CD4-positive, alpha-beta T cell (primary cell): ENCODE measurements around the gene FAM9A. TPM values are rescaled to one million over a fixed set of nuclear protein-coding genes. Genes with fewer than 3 reads are reported as not detected.
"Not testable (repeated sequence)": the region's sequence is repeated elsewhere in the genome, so short reads cannot be mapped to it uniquely, and the experiment has no call there.

ENCODE experiments used
- ATAC-seq: fragments of 200-7000 bp; cut with Tn5 transposase; one replicate; pipeline ENCODE4 v1.10.0; 2022; ENCODE audit warnings: mild to moderate bottlenecking; ENCODE audit not compliant: poor library complexity
- CTCF ChIA-PET: fragments of 350-600 bp; sonication (Branson Sonifier 250); formaldehyde crosslinking; loops from one replicate; lab custom pipeline; 2021; ENCODE audit warnings: antibody characterized with exemption, inconsistent platforms; lab: Charles Lee
- POLR2A ChIA-PET: fragments of 350-600 bp; sonication (Branson Sonifier 250); formaldehyde crosslinking; loops from one replicate; lab custom pipeline; 2021; ENCODE audit warnings: antibody characterized with exemption, inconsistent platforms; lab: Charles Lee
- DNase-seq, 14 experiments: peaks; one replicate each; pipeline ENCODE4 v3.0.0-alpha.2; 2013 to 2020; ENCODE audit warnings: mixed read lengths in 2 of 14
- H3K27ac ChIP-seq, 2 donors: one replicate each; pipeline versions ENCODE4 v1.5.1 to v1.7.0; 2013; ENCODE audit warnings: low read length in 2 of 2, low read depth in 1 of 2, mild to moderate bottlenecking in 1 of 2
- H3K27me3 ChIP-seq, 2 experiments: 1 replicate in 1 of 2; 2 replicates in 1 of 2; pipeline versions ENCODE4 v1.6.1 to v1.7.0; 2013; ENCODE audit warnings: low read length in 2 of 2, control low read depth in 1 of 2, mild to moderate bottlenecking in 1 of 2, moderate library complexity in 1 of 2; ENCODE audit not compliant: insufficient read depth in 2 of 2, control insufficient read depth in 1 of 2
- H3K36me3 ChIP-seq: one replicate; pipeline ENCODE4 v1.6.1; 2013; ENCODE audit warnings: low read length, control low read depth; ENCODE audit not compliant: insufficient read depth
- H3K4me1 ChIP-seq: one replicate; pipeline ENCODE4 v1.6.1; 2013; ENCODE audit warnings: low read length, control low read depth; ENCODE audit not compliant: insufficient read depth
- H3K4me3 ChIP-seq: one replicate; pipeline ENCODE4 v1.5.1; 2013; ENCODE audit warnings: mild to moderate bottlenecking, low read length, moderate library complexity
- H3K9me3 ChIP-seq, 2 experiments: 1 replicate in 1 of 2; 2 replicates in 1 of 2; pipeline versions ENCODE4 v1.6.1 to v1.7.0; 2013; ENCODE audit warnings: low read length in 2 of 2, mild to moderate bottlenecking in 2 of 2, control low read depth in 1 of 2, moderate library complexity in 1 of 2; ENCODE audit not compliant: control insufficient read depth in 1 of 2, insufficient read depth in 1 of 2
- H3K27ac Mint-ChIP-seq: one replicate; pipeline ENCODE4 v1.8.0; 2020; ENCODE audit warnings: mixed read lengths
- H3K27me3 Mint-ChIP-seq: one replicate; pipeline ENCODE4 v1.8.0; 2021; ENCODE audit warnings: mixed read lengths
- H3K36me3 Mint-ChIP-seq: one replicate; pipeline ENCODE4 v1.8.0; 2021; ENCODE audit warnings: low read depth, mixed read lengths
- H3K4me1 Mint-ChIP-seq: one replicate; pipeline ENCODE4 v1.8.0; 2021; ENCODE audit warnings: low read depth, mixed read lengths
- H3K4me3 Mint-ChIP-seq: one replicate; pipeline ENCODE4 v1.8.0; 2020; ENCODE audit warnings: mild to moderate bottlenecking, mixed read lengths
- H3K9me3 Mint-ChIP-seq: one replicate; pipeline ENCODE4 v1.8.0; 2020; ENCODE audit warnings: mixed read lengths
- CTCF ChIP-seq: fragments of 200-600 bp; IDR thresholded peaks from one replicate; pipeline ENCODE4 v1.8.0; 2022; ENCODE audit warnings: antibody characterized with exemption, mild to moderate bottlenecking
- intact Hi-C, 2 experiments: fragments of 100-400 bp; cut with DNase I in 1 of 2; cut with micrococcal nuclease in 1 of 2; formaldehyde crosslinking; loops; one replicate each; pipeline versions ENCODE4 v1.15.1 to v1.9.0; 2023 to 2025; cut with DNase I, micrococcal nuclease
- total RNA-seq, 174 experiments: library from RNA in 2 of 174; stranded (reverse) in 2 of 174; gene quantifications; one replicate each; pipeline ENCODE4 v1.2.3 and lab custom pipeline; 2021 to 2026

Gene FAM9A
- total RNA-seq, 2 experiments from 2014 or later: not detected

- H3K27me3 Mint-ChIP-seq: no peaks in the 10 kb centered on the region
- no peaks in the 10 kb centered on the region for H3K4me1 Mint-ChIP-seq
- ChIA-PET POLR2A (no interaction called here), CTCF (interaction anchor here (0.5 to 1.1 kb wide), 6 partner anchors 8 to 1096 kb away, joined by 3 to 4 read pairs (median 3); no protein-coding TSS in a partner anchor)
- H3K4me1 ChIP-seq: peaks cover 4% of the 10 kb centered on the region
- DNase-seq: peak in 11 of 14 experiments; percentile 6 to 63 (median 23)
- no peaks in the 10 kb centered on the region for H3K27me3 ChIP-seq
- intact Hi-C loops: no loop called here
- H3K4me3 ChIP-seq: no peak overlapping the region
- ATAC-seq: peak; percentile 75
- no peak overlapping the region for H3K27ac ChIP-seq
- no peaks in the 10 kb centered on the region for H3K36me3 Mint-ChIP-seq
- H3K27ac Mint-ChIP-seq: no peak overlapping the region
- H3K36me3 ChIP-seq: no peaks in the 10 kb centered on the region
- H3K4me3 Mint-ChIP-seq: peak overlapping the region; percentile 20
- TF ChIP-seq CTCF: peak; percentile 41
- H3K9me3 Mint-ChIP-seq: no peaks in the 10 kb centered on the region
- H3K9me3 ChIP-seq: no peaks in the 10 kb centered on the region
These were observed 18.0 kb downstream of the FAM9A start for GRCh38 chrX:8783097-8783713.

- no peak for ATAC-seq
- H3K9me3 Mint-ChIP-seq: no peaks in the 10 kb centered on the region
- Histone ChIP-seq H3K27ac (no peak overlapping the region), H3K4me1 (peaks cover 4% of the 10 kb centered on the region), H3K9me3 (no peaks in the 10 kb centered on the region), H3K36me3 (no peaks in the 10 kb centered on the region), H3K4me3 (no peak overlapping the region), H3K27me3 (no peaks in the 10 kb centered on the region)
- TF ChIP-seq CTCF: no peak
- no peak overlapping the region for H3K4me3 Mint-ChIP-seq
- H3K36me3 Mint-ChIP-seq: no peaks in the 10 kb centered on the region
- H3K27me3 Mint-ChIP-seq: no peaks in the 10 kb centered on the region
- no peaks in the 10 kb centered on the region for H3K4me1 Mint-ChIP-seq
- POLR2A ChIA-PET: no interaction called here
- no peak overlapping the region for H3K27ac Mint-ChIP-seq
- DNase-seq: no peak
- intact Hi-C loops: no loop called here
- CTCF ChIA-PET: interaction anchor here (0.5 to 1.0 kb wide), 5 partner anchors 8 to 1097 kb away, joined by 3 to 4 read pairs (median 3); no protein-coding TSS in a partner anchor
These were observed 18.6 kb downstream of the FAM9A start for GRCh38 chrX:8782595-8782994.

GRCh38 chrX:8781921-8782320, 19.3 kb downstream of the FAM9A start:
- intact Hi-C loops, H3K4me1 ChIP-seq, H3K27ac Mint-ChIP-seq, H3K4me3 Mint-ChIP-seq, ATAC-seq, H3K4me1 Mint-ChIP-seq, H3K27me3 ChIP-seq, H3K27ac ChIP-seq, H3K9me3 Mint-ChIP-seq, POLR2A ChIA-PET, H3K9me3 ChIP-seq, H3K36me3 Mint-ChIP-seq, CTCF ChIA-PET, H3K27me3 Mint-ChIP-seq, H3K36me3 ChIP-seq, H3K4me3 ChIP-seq, DNase-seq: not testable (repeated sequence)
